Caco-2 (cell line): ENCODE data around the gene NSDHL. TPM values are rescaled to one million over a fixed set of nuclear protein-coding genes. Genes with fewer than 3 reads are reported as not detected.

ENCODE experiments used
- BruUV-seq: library from RNA; stranded (reverse); fragments of 400-500 nt; replicated peaks from 2 replicates; lab custom pipeline; 2021; lab: Mats Ljungman, UMichigan
- CTCF ChIA-PET: fragments of 300-600 bp; sonication (Branson Sonifier 250); formaldehyde crosslinking; loops from one replicate; lab custom pipeline; 2022; ENCODE audit warnings: antibody characterized with exemption; lab: Charles Lee
- POLR2A ChIA-PET: fragments of 300-600 bp; sonication (Branson Sonifier 250); formaldehyde crosslinking; loops from one replicate; lab custom pipeline; 2022; ENCODE audit warnings: antibody characterized with exemption; lab: Charles Lee
- DNase-seq, 2 experiments: peaks; one replicate each; pipeline versions ENCODE4 v3.0.0 to v3.0.0-alpha.2; 2020 to 2022
- H3K27me3 ChIP-seq: replicated peaks from 2 replicates; pipeline ENCODE4 v1.6.0; 2011; ENCODE audit warnings: low read length; ENCODE audit not compliant: control insufficient read depth, insufficient read depth
- H3K36me3 ChIP-seq: 2 replicates; pipeline ENCODE4 v1.5.1; 2011; ENCODE audit warnings: low read length; ENCODE audit not compliant: control insufficient read depth, insufficient read depth
- H3K4me1 ChIP-seq: fragments of 250-450 bp; sonication (Bioruptor Pico); 2 replicates; pipeline ENCODE4 v1.5.1; 2020; ENCODE audit warnings: mild to moderate bottlenecking
- H3K4me3 ChIP-seq: 2 replicates; pipeline ENCODE4 v1.5.1; 2011; ENCODE audit warnings: low read depth, mild to moderate bottlenecking, control low read depth, low read length
- H3K9me3 ChIP-seq: fragments of 250-450 bp; sonication (Bioruptor Pico); 2 replicates; pipeline ENCODE4 v1.5.1; 2020; ENCODE audit warnings: mild to moderate bottlenecking, moderate library complexity
- H3K27ac Mint-ChIP-seq: one replicate; pipeline ENCODE4 v1.8.0; 2022; ENCODE audit warnings: mixed read lengths; ENCODE audit not compliant: unreplicated experiment
- H3K27me3 Mint-ChIP-seq: one replicate; pipeline ENCODE4 v1.8.0; 2022; ENCODE audit warnings: mixed read lengths; ENCODE audit not compliant: insufficient read depth, unreplicated experiment
- H3K36me3 Mint-ChIP-seq: one replicate; pipeline ENCODE4 v1.8.0; 2022; ENCODE audit warnings: mild to moderate bottlenecking, mixed read lengths; ENCODE audit not compliant: insufficient read depth, unreplicated experiment
- H3K4me1 Mint-ChIP-seq: one replicate; pipeline ENCODE4 v1.8.0; 2022; ENCODE audit warnings: low read depth, mixed read lengths; ENCODE audit not compliant: unreplicated experiment
- H3K4me3 Mint-ChIP-seq: one replicate; pipeline ENCODE4 v1.8.0; 2022; ENCODE audit warnings: mild to moderate bottlenecking, moderate library complexity, mixed read lengths; ENCODE audit not compliant: unreplicated experiment
- H3K9me3 Mint-ChIP-seq: one replicate; pipeline ENCODE4 v1.8.0; 2022; ENCODE audit warnings: mixed read lengths; ENCODE audit not compliant: unreplicated experiment
- intact Hi-C: fragments of 100-400 bp; cut with micrococcal nuclease; formaldehyde crosslinking; loops from one replicate; pipeline ENCODE4 v1.10.0; 2022; ENCODE audit not compliant: unreplicated experiment
- total RNA-seq: library from RNA; stranded (reverse); gene quantifications from 2 replicates; pipeline ENCODE4 v1.2.3, GENCODE V29; 2022
- TF ChIP-seq, protein P1 (sequence below), 2 experiments: fragments of 200-600 bp in 1 of 2; IDR thresholded peaks; 1 replicate in 1 of 2; 2 replicates in 1 of 2; pipeline versions ENCODE4 v1.5.1 to v1.8.0; 2011 to 2022; ENCODE audit warnings: antibody characterized with exemption in 1 of 2, control low read depth in 1 of 2, inconsistent platforms in 1 of 2, low read depth in 1 of 2, low read length in 1 of 2, mild to moderate bottlenecking in 1 of 2, moderate library complexity in 1 of 2; ENCODE audit not compliant: insufficient read depth in 1 of 2, severe bottlenecking in 1 of 2, unreplicated experiment in 1 of 2

Gene NSDHL
- total RNA-seq, 1 experiment from 2014 or later = 34.9 TPM

DNA sequence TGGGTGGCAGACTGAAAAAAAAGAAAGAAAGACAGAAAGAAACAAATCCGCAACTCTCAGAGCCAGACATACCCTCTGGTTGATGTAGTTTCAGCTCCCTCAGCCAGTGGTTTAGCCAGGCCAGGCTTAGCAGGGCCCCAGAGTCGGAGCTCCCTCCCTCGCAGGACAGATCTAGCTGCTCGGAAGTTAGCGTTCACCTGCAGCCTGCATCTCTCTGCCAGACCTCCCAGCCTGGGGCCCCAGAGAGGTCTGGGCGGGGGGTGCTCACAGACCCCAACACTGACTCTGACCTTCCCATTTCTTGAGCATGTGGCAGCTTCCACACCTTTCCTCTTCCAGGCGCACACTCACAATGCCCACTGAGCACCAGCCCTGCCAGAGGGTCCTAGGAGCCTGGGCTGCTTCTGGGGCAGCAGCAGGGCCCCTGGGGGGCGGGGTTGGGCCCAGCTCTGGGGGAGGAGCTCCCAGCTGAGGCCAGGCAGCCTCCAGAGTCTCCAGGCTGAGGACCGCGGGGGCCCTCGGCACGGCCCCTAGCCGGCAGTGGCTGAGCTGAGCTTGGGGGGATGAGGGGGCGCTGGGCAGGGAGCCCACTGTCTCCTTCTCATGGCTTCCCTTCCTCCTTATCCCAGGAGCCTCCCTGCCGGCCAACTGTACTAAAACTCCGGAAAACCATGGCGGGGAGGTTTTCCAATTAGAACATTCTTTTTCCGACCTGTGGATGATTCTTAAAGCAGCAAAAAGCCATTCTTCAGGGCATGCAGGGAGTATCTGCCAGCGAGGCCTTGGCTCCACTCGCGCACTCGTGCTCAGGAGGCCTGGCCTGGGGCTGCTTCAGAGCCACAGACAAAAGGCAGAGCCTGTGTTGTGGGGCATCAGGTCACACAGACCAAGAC is 62.4 kb downstream of the NSDHL start:
- POLR2A ChIA-PET = no interaction called here
- peaks cover 12% of the 10 kb centered on the region for H3K4me1 Mint-ChIP-seq
- no peak for DNase-seq
- TF ChIP-seq, protein P1, sequence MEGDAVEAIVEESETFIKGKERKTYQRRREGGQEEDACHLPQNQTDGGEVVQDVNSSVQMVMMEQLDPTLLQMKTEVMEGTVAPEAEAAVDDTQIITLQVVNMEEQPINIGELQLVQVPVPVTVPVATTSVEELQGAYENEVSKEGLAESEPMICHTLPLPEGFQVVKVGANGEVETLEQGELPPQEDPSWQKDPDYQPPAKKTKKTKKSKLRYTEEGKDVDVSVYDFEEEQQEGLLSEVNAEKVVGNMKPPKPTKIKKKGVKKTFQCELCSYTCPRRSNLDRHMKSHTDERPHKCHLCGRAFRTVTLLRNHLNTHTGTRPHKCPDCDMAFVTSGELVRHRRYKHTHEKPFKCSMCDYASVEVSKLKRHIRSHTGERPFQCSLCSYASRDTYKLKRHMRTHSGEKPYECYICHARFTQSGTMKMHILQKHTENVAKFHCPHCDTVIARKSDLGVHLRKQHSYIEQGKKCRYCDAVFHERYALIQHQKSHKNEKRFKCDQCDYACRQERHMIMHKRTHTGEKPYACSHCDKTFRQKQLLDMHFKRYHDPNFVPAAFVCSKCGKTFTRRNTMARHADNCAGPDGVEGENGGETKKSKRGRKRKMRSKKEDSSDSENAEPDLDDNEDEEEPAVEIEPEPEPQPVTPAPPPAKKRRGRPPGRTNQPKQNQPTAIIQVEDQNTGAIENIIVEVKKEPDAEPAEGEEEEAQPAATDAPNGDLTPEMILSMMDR (IDR thresholded peaks at IDR 0.05; ENCODE audit: insufficient read depth in 1 of 2, low read depth in 1 of 2, low read length in 1 of 2, severe bottlenecking in 1 of 2, unreplicated experiment in 1 of 2) = no peak
- no peak overlapping the region for H3K27ac Mint-ChIP-seq
- peaks cover 17% of the 10 kb centered on the region for H3K27me3 Mint-ChIP-seq
- Histone ChIP-seq H3K36me3 (no peaks in the 10 kb centered on the region), H3K27me3 (no peaks in the 10 kb centered on the region), H3K9me3 (no peaks in the 10 kb centered on the region), H3K4me3 (no peak overlapping the region), H3K4me1 (peaks cover 9% of the 10 kb centered on the region)
- no TSS peak for BruUV-seq
- no peaks in the 10 kb centered on the region for H3K9me3 Mint-ChIP-seq
- H3K36me3 Mint-ChIP-seq = no peaks in the 10 kb centered on the region
- intact Hi-C loops = no loop called here
- H3K4me3 Mint-ChIP-seq = no peak overlapping the region
- CTCF ChIA-PET = interaction anchor here (0.6 kb wide), 1 partner anchor 12 kb away, joined by 5 read pairs; no protein-coding TSS in a partner anchor

DNA sequence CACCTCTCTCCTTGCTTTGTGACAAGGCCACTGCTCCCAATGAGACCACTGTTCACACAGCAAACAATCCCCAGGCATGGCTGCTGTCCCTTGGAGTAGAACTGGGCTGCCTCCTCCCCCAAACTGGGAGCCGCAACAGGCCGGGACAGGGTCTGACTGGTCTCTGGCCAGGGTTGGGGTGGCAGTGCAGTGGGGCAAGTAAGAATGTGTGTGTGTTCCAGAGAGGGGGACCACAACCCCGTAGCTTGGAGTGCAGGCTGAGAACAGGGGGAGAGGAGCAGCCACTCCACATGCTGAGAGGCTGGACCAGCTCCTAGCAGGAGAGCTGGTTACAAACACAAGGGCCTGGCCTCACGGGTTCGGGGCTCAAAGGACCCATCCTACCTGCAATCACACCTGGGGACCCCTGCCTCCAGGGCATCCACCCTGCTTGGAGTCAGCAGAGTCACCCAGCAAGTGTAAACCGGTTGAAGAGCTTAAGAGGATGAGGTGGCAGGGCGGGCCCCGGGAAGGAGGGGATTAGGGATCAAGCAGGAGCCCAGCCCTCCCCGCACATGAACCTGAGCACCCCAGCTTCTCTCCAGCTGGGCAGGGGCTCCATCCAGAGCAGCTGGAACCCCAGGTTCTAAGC is 63.2 kb downstream of the NSDHL start:
- no peak overlapping the region for H3K27ac Mint-ChIP-seq
- ChIA-PET POLR2A (no interaction called here), CTCF (no interaction called here)
- no peaks in the 10 kb centered on the region for H3K36me3 Mint-ChIP-seq
- intact Hi-C loops = no loop called here
- H3K4me3 ChIP-seq = no peak overlapping the region
- no peaks in the 10 kb centered on the region for H3K27me3 ChIP-seq
- peaks cover 9% of the 10 kb centered on the region for H3K4me1 ChIP-seq
- DNase-seq = no peak
- no peaks in the 10 kb centered on the region for H3K9me3 ChIP-seq
- no TSS peak for BruUV-seq
- peaks cover 14% of the 10 kb centered on the region for H3K27me3 Mint-ChIP-seq
- H3K36me3 ChIP-seq = no peaks in the 10 kb centered on the region
- H3K4me3 Mint-ChIP-seq = no peak overlapping the region
- H3K4me1 Mint-ChIP-seq = peaks cover 12% of the 10 kb centered on the region
- TF ChIP-seq, protein P1 (IDR thresholded peaks at IDR 0.05; ENCODE audit: insufficient read depth in 1 of 2, low read depth in 1 of 2, low read length in 1 of 2, severe bottlenecking in 1 of 2, unreplicated experiment in 1 of 2) = no peak
- H3K9me3 Mint-ChIP-seq = no peaks in the 10 kb centered on the region

DNA sequence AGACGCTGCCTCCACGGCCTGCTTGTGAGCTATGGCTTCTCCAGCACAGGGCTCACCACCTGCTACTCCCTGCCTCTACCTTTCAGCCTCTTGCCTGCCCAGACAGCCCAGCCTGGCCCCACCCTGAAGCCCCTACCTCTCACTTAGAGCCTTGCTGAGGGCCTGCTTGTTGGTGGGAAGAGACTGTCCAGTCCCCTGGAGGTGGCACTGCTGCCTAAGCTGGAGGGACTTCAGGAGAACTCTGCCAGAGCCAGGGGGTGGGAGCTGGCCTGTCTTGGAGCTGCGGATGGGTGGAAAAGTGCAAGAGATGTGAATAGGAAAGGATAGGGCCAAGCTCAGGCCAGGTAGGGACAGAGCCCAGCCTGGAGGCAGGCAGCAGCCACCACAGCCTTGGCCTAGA is 64.3 kb downstream of the NSDHL start:
- Histone ChIP-seq H3K4me3 (no peak overlapping the region), H3K4me1 (peaks cover 9% of the 10 kb centered on the region), H3K9me3 (no peaks in the 10 kb centered on the region), H3K36me3 (no peaks in the 10 kb centered on the region), H3K27me3 (no peaks in the 10 kb centered on the region)
- TF ChIP-seq, protein P1 (IDR thresholded peaks at IDR 0.05; ENCODE audit: insufficient read depth in 1 of 2, low read depth in 1 of 2, low read length in 1 of 2, severe bottlenecking in 1 of 2, unreplicated experiment in 1 of 2) = no peak
- Mint-ChIP-seq H3K4me1 (peaks cover 12% of the 10 kb centered on the region), H3K36me3 (no peaks in the 10 kb centered on the region), H3K27ac (no peak overlapping the region), H3K9me3 (no peaks in the 10 kb centered on the region), H3K4me3 (no peak overlapping the region), H3K27me3 (peaks cover 7% of the 10 kb centered on the region)
- POLR2A ChIA-PET = no interaction called here
- no TSS peak for BruUV-seq
- no peak for DNase-seq
- intact Hi-C loops = no loop called here
- CTCF ChIA-PET = no interaction called here
